HEK293 (cell line): ENCODE measurements around the gene PRKCZ.

Experiments
- KLF10 ChIP-seq: fragments of 450-650 bp; IDR thresholded peaks from 2 replicates; pipeline ENCODE4 v1.5.1; 2018; ENCODE audit warnings: missing biosample characterization, mild to moderate bottlenecking, missing genetic modification characterization
- ZBTB1 ChIP-seq: fragments of 450-650 bp; formaldehyde crosslinking; IDR thresholded peaks from 2 replicates; pipeline ENCODE4 v1.5.1; 2016; ENCODE audit warnings: missing biosample characterization, missing genetic modification characterization
- ZNF302 ChIP-seq: fragments of 450-650 bp; formaldehyde crosslinking; IDR thresholded peaks from 2 replicates; pipeline ENCODE4 v1.5.1; 2016; ENCODE audit warnings: missing biosample characterization, missing genetic modification characterization, low read depth
- ZNF416 ChIP-seq: fragments of 450-650 bp; formaldehyde crosslinking; IDR thresholded peaks from 2 replicates; pipeline ENCODE4 v1.5.1; 2016; ENCODE audit warnings: missing biosample characterization, missing genetic modification characterization
- TF ChIP-seq, protein P1 (sequence below): fragments of 450-650 bp; formaldehyde crosslinking; IDR thresholded peaks from 2 replicates; pipeline ENCODE4 v1.5.1; 2016; ENCODE audit warnings: missing biosample characterization, missing genetic modification characterization
- TF ChIP-seq, protein P2 (sequence below): fragments of 450-650 bp; formaldehyde crosslinking; IDR thresholded peaks from 2 replicates; pipeline ENCODE4 v1.5.1; 2016; ENCODE audit warnings: missing biosample characterization, missing genetic modification characterization

DNA sequence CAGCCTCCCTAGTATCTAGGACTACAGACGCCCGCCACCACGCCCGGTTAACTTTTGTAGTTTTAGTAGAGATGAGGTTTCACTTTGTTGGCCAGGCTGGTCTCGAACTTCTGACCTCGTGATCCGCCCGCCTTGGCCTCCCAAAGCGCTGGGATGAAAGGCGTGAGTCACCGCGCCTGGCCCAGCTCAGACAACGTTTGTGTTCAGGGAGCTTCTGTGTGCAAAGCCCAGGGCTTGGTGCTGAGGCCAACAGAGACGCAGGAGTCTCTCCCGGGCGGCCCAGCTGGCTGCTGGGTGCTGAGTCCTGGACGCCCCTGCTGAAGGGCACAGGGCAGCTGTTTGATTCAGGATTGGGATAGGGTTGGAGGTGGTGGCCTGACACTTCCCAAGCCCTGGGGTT is 3.0 kb downstream of the PRKCZ start:
- TF ChIP-seq ZNF302 (tag by site-specific recombination) (no peak), KLF10 (tag by site-specific recombination) (no peak), ZBTB1 (tag by site-specific recombination) (no peak), ZNF416 (tag by site-specific recombination) (no peak)
- TF ChIP-seq, protein P1, sequence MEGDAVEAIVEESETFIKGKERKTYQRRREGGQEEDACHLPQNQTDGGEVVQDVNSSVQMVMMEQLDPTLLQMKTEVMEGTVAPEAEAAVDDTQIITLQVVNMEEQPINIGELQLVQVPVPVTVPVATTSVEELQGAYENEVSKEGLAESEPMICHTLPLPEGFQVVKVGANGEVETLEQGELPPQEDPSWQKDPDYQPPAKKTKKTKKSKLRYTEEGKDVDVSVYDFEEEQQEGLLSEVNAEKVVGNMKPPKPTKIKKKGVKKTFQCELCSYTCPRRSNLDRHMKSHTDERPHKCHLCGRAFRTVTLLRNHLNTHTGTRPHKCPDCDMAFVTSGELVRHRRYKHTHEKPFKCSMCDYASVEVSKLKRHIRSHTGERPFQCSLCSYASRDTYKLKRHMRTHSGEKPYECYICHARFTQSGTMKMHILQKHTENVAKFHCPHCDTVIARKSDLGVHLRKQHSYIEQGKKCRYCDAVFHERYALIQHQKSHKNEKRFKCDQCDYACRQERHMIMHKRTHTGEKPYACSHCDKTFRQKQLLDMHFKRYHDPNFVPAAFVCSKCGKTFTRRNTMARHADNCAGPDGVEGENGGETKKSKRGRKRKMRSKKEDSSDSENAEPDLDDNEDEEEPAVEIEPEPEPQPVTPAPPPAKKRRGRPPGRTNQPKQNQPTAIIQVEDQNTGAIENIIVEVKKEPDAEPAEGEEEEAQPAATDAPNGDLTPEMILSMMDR (tag by site-specific recombination) = no peak
- TF ChIP-seq, protein P2, sequence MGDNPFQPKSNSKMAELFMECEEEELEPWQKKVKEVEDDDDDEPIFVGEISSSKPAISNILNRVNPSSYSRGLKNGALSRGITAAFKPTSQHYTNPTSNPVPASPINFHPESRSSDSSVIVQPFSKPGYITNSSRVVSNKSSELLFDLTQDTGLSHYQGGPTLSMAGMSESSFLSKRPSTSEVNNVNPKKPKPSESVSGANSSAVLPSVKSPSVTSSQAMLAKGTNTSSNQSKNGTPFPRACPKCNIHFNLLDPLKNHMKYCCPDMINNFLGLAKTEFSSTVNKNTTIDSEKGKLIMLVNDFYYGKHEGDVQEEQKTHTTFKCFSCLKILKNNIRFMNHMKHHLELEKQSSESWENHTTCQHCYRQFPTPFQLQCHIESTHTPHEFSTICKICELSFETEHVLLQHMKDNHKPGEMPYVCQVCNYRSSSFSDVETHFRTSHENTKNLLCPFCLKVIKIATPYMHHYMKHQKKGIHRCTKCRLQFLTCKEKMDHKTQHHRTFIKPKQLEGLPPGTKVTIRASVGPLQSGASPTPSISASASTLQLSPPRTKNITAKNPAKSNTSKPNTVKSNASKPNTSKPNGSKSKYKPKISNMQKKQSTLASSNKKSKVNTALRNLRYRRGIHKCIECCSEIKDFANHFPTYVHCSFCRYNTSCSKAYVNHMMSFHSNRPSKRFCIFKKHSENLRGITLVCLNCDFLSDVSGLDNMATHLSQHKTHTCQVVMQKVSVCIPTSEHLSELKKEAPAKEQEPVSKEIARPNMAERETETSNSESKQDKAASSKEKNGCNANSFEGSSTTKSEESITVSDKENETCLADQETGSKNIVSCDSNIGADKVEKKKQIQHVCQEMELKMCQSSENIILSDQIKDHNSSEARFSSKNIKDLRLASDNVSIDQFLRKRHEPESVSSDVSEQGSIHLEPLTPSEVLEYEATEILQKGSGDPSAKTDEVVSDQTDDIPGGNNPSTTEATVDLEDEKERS (tag by site-specific recombination) = no peak
